T follicular helper cell (primary cell): ENCODE measurements around the gene NAA25.
"Not testable (repeated sequence)": the region's sequence is repeated elsewhere in the genome, so short reads cannot be mapped to it uniquely, and the experiment has no call there.

Experiments used
- DNase-seq: peaks from one replicate; pipeline ENCODE4 v3.0.0-alpha.2; 2020; ENCODE audit warnings: low read depth

The NAA25 gene

GRCh38 chr12:112061137-112061536 lies 47.4 kb downstream of the NAA25 start:
- DNase-seq: no peak

GRCh38 chr12:112049351-112049750 lies 59.2 kb downstream of the NAA25 start:
- DNase-seq: no peak

- no peak for DNase-seq
Observed at GRCh38 chr12:112046003-112046402, 62.6 kb downstream of the NAA25 start.

- not testable (repeated sequence) for DNase-seq
Observed at GRCh38 chr12:112036614-112037013, 72.0 kb downstream of the NAA25 start.

- DNase-seq: no peak
Observed at GRCh38 chr12:112035219-112035785, 73.3 kb downstream of the NAA25 start.

- DNase-seq: no peak
Observed at GRCh38 chr12:112032292-112032691, 76.3 kb downstream of the NAA25 start.

- no peak for DNase-seq
Observed at GRCh38 chr12:112031472-112031871, 77.1 kb downstream of the NAA25 start.

GRCh38 chr12:112029301-112029700 lies 79.3 kb downstream of the NAA25 start:
- DNase-seq: no peak

GRCh38 chr12:112025808-112026375 lies 82.7 kb downstream of the NAA25 start:
- DNase-seq: no peak

- DNase-seq: no peak
Observed at GRCh38 chr12:112023759-112024396, 84.7 kb downstream of the NAA25 start.

- DNase-seq: no peak
Observed at GRCh38 chr12:112022241-112023016, 86.2 kb downstream of the NAA25 start.

- DNase-seq: no peak
Observed at GRCh38 chr12:112020947-112021457, 87.6 kb downstream of the NAA25 start.

- DNase-seq: no peak
Observed at GRCh38 chr12:112018571-112019237, 89.9 kb downstream of the NAA25 start.

GRCh38 chr12:112017041-112017440 lies 91.5 kb downstream of the NAA25 start:
- no peak for DNase-seq

GRCh38 chr12:112015938-112016337 lies 92.6 kb downstream of the NAA25 start:
- DNase-seq: no peak

- DNase-seq: peak; percentile 65
Observed at GRCh38 chr12:112013601-112014402, 94.8 kb downstream of the NAA25 start.

- peak; percentile 100 for DNase-seq
Observed at GRCh38 chr12:112012775-112013600, 95.6 kb downstream of the NAA25 start, which contains the start of the genes ERP29 and TMEM116. Gene ERP29, plus strand, starts transcription at chr12:112013426. Its CDS starts 40 bp downstream, at chr12:112013466. Gene TMEM116, minus strand, starts transcription at chr12:112013165. Its CDS starts 7,895 bp downstream, at chr12:112005270.

- DNase-seq: no peak
Observed at GRCh38 chr12:112011685-112012084, 96.9 kb downstream of the NAA25 start.

GRCh38 chr12:112010415-112011344 lies 97.9 kb downstream of the NAA25 start:
- no peak for DNase-seq
